HG02870 (cell line): ENCODE measurements around the gene TESK2.
"Not testable (repeated sequence)": the region's sequence is repeated elsewhere in the genome, so short reads cannot be mapped to it uniquely, and the experiment has no call there.

Source experiments
- ATAC-seq: cut with Tn5 transposase; IDR thresholded peaks from one replicate; pipeline ENCODE4 v1.9.1; 2021; ENCODE audit warnings: mild to moderate bottlenecking, moderate library complexity; ENCODE audit not compliant: unreplicated experiment

The TESK2 gene

GRCh38 chr1:45474194-45474593, 16.8 kb downstream of the TESK2 start:
- ATAC-seq: not testable (repeated sequence)

- ATAC-seq: no peak
Measured at GRCh38 chr1:45473302-45473701, 17.7 kb downstream of the TESK2 start.

- no peak for ATAC-seq
Measured at GRCh38 chr1:45470306-45470798, 20.6 kb downstream of the TESK2 start.

GRCh38 chr1:45467353-45467752, 23.6 kb downstream of the TESK2 start:
- ATAC-seq: not testable (repeated sequence)

GRCh38 chr1:45465277-45465676, 25.7 kb downstream of the TESK2 start:
- no peak for ATAC-seq

GRCh38 chr1:45458894-45459293, 32.1 kb downstream of the TESK2 start:
- no peak for ATAC-seq

- no peak for ATAC-seq
Measured at GRCh38 chr1:45456531-45456930, 34.4 kb downstream of the TESK2 start.

GRCh38 chr1:45455162-45455561, 35.8 kb downstream of the TESK2 start:
- ATAC-seq: no peak

- no peak for ATAC-seq
Measured at GRCh38 chr1:45454464-45454863, 36.5 kb downstream of the TESK2 start.

GRCh38 chr1:45452503-45452902, 38.5 kb downstream of the TESK2 start:
- no peak for ATAC-seq

- no peak for ATAC-seq
Measured at GRCh38 chr1:45448357-45448756, 42.6 kb downstream of the TESK2 start.

- ATAC-seq: no peak
Measured at GRCh38 chr1:45446950-45447672, 43.9 kb downstream of the TESK2 start.

GRCh38 chr1:45446530-45446929, 44.4 kb downstream of the TESK2 start:
- ATAC-seq: no peak

- ATAC-seq: no peak
Measured at GRCh38 chr1:45444609-45445131, 46.3 kb downstream of the TESK2 start.

GRCh38 chr1:45443580-45444446, 47.1 kb downstream of the TESK2 start:
- no peak for ATAC-seq

- ATAC-seq: no peak
Measured at GRCh38 chr1:45442272-45442671, 48.7 kb downstream of the TESK2 start.

- no peak for ATAC-seq
Measured at GRCh38 chr1:45437323-45437722, 53.6 kb downstream of the TESK2 start.

- ATAC-seq: no peak
Measured at GRCh38 chr1:45430490-45430889, 60.5 kb downstream of the TESK2 start.

- no peak for ATAC-seq
Measured at GRCh38 chr1:45429561-45430159, 61.3 kb downstream of the TESK2 start.

- no peak for ATAC-seq
Measured at GRCh38 chr1:45423906-45424678, 66.9 kb downstream of the TESK2 start.

- no peak for ATAC-seq
Measured at GRCh38 chr1:45421935-45422334, 69.0 kb downstream of the TESK2 start.
